ENCODE measurements around the gene MFSD12.
"Not testable (repeated sequence)": the region's sequence is repeated elsewhere in the genome, so short reads cannot be mapped to it uniquely, and the experiment has no call there.

Gene MFSD12

GRCh38 chr19:3508121-3508661, 49.2 kb downstream of the MFSD12 start:
- not testable (repeated sequence) for DNase-seq

- DNase-seq = peak; percentile 43
These were observed 49.8 kb downstream of the MFSD12 start for GRCh38 chr19:3507371-3508120.

GRCh38 chr19:3506384-3507340, 50.7 kb downstream of the MFSD12 start:
- DNase-seq = peak; percentile 37

- DNase-seq = peak; percentile 87
These were observed 51.6 kb downstream of the MFSD12 start, which contains the start of gene FZR1 for GRCh38 chr19:3505598-3506383. FZR1 (plus strand) TSS chr19:3506311; CDS start chr19:3522990, 16,679 bp downstream.

- no peak for DNase-seq
These were observed 52.7 kb downstream of the MFSD12 start for GRCh38 chr19:3504735-3505134.

GRCh38 chr19:3503036-3503572, 54.3 kb downstream of the MFSD12 start:
- DNase-seq = no peak

- no peak for DNase-seq
These were observed 55.6 kb downstream of the MFSD12 start for GRCh38 chr19:3501780-3502179.

- peak; percentile 98 for DNase-seq
These were observed 56.8 kb downstream of the MFSD12 start, which contains the start of gene DOHH for GRCh38 chr19:3500429-3501101. DOHH (minus strand) TSS chr19:3500674; CDS start chr19:3496814, 3,860 bp downstream.

GRCh38 chr19:3499738-3500428, 57.5 kb downstream of the MFSD12 start:
- no peak for DNase-seq

- no peak for DNase-seq
These were observed 59.4 kb downstream of the MFSD12 start for GRCh38 chr19:3497757-3498520.

- no peak for DNase-seq
These were observed 60.8 kb downstream of the MFSD12 start for GRCh38 chr19:3496392-3497273.

- DNase-seq = no peak
These were observed 62.8 kb downstream of the MFSD12 start for GRCh38 chr19:3494559-3494958.

All from right kidney (tissue), 1 donor.